CD4-positive, alpha-beta T cell treated with Interleukin-4 for 4 hours (primary cell): Measurements from ENCODE around the gene ERBB4.
A peak's percentile ranks its signal among the peaks of the same experiment; 100 is the strongest.

Source experiments
- DNase-seq: peaks from one replicate; pipeline ENCODE4 v3.0.0-alpha.2; 2020

Gene ERBB4

GRCh38 chr2:211503198-211503597, 1035.4 kb downstream of the ERBB4 start:
- DNase-seq = no peak

- DNase-seq = no peak
Measured at GRCh38 chr2:211498551-211499205, 1039.9 kb downstream of the ERBB4 start.

GRCh38 chr2:211495339-211495738, 1043.3 kb downstream of the ERBB4 start:
- no peak for DNase-seq

GRCh38 chr2:211494536-211494935, 1044.1 kb downstream of the ERBB4 start:
- no peak for DNase-seq

GRCh38 chr2:211494085-211494484, 1044.5 kb downstream of the ERBB4 start:
- no peak for DNase-seq

- DNase-seq = no peak
Measured at GRCh38 chr2:211487733-211488132, 1050.9 kb downstream of the ERBB4 start.

GRCh38 chr2:211479536-211480150, 1059.0 kb downstream of the ERBB4 start:
- no peak for DNase-seq

GRCh38 chr2:211477537-211478275, 1060.9 kb downstream of the ERBB4 start:
- no peak for DNase-seq

GRCh38 chr2:211473116-211473515, 1065.5 kb downstream of the ERBB4 start:
- DNase-seq = no peak

GRCh38 chr2:211469664-211470059, 1068.9 kb downstream of the ERBB4 start:
- no peak for DNase-seq

GRCh38 chr2:211468877-211469663, 1069.5 kb downstream of the ERBB4 start:
- no peak for DNase-seq

- DNase-seq = no peak
Measured at GRCh38 chr2:211468217-211468616, 1070.4 kb downstream of the ERBB4 start.

GRCh38 chr2:211463397-211463796, 1075.2 kb downstream of the ERBB4 start:
- DNase-seq = no peak

- DNase-seq = no peak
Measured at GRCh38 chr2:211458974-211459373, 1079.6 kb downstream of the ERBB4 start.

- DNase-seq = no peak
Measured at GRCh38 chr2:211457325-211457724, 1081.3 kb downstream of the ERBB4 start.

GRCh38 chr2:211455216-211455841, 1083.3 kb downstream of the ERBB4 start:
- peak; percentile 11 for DNase-seq

- no peak for DNase-seq
Measured at GRCh38 chr2:211454679-211455078, 1083.9 kb downstream of the ERBB4 start.

GRCh38 chr2:211453311-211453887, 1085.2 kb downstream of the ERBB4 start:
- no peak for DNase-seq

- no peak for DNase-seq
Measured at GRCh38 chr2:211451642-211452041, 1087.0 kb downstream of the ERBB4 start.

- DNase-seq = no peak
Measured at GRCh38 chr2:211449819-211450218, 1088.8 kb downstream of the ERBB4 start.

GRCh38 chr2:211447548-211447947, 1091.1 kb downstream of the ERBB4 start:
- no peak for DNase-seq

- DNase-seq = no peak
Measured at GRCh38 chr2:211440107-211440506, 1098.5 kb downstream of the ERBB4 start.
